ENCODE results near the gene NFIB. TPM values are rescaled to one million over a fixed set of nuclear protein-coding genes. Genes with fewer than 3 reads are reported as not detected.

The NFIB gene
- total RNA-seq, 1 donor from 2014 or later, result 9.4 TPM

DNA sequence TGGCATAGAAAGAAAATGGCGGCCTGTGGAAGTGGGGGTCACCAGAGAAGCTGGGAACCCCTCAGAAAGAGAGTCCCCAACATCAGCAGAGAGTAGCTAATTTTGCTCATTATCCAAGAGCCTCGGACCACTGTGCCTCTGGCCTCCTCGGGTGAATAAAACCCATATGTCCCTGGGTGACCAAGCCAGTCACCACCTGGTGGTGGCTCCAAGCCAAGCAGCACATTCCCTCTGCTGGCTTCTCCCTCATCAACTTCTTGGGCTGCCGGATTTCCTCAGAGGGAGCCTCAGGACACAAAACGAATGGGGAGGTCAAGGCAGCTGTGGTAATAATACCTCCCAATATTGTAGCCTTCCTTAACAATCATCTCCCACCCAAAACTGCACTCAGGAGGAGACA is 242.5 kb downstream of the NFIB start:
- H3K36me3 ChIP-seq (ENCODE audit: insufficient read depth, low read length), result no peaks in the 10 kb centered on the region
- Mint-ChIP-seq H3K4me1 (ENCODE audit: low read depth, unreplicated experiment) (no peaks in the 10 kb centered on the region), H3K4me3 (ENCODE audit: unreplicated experiment) (no peak overlapping the region), H3K27ac (ENCODE audit: unreplicated experiment) (no peak overlapping the region), H3K27me3 (ENCODE audit: low read depth, unreplicated experiment) (peaks cover 21% of the 10 kb centered on the region), H3K36me3 (ENCODE audit: low read depth, unreplicated experiment) (no peaks in the 10 kb centered on the region), H3K9me3 (ENCODE audit: unreplicated experiment) (peaks cover 6% of the 10 kb centered on the region)
- H3K4me1 ChIP-seq (ENCODE audit: insufficient read depth, low read length), result no peaks in the 10 kb centered on the region
- FAIRE-seq (no peak), DNase-seq (ENCODE audit: low read depth) (no peak)
- no peak overlapping the region for H3K4me2 ChIP-seq (ENCODE audit: low read length)
- H3K9ac ChIP-seq (ENCODE audit: low read length), result no peak overlapping the region
- H3K4me3 ChIP-seq (ENCODE audit: insufficient read depth, low read depth, low read length), result no peak overlapping the region
- H2AFZ ChIP-seq (ENCODE audit: low read depth, low read length), result no peak overlapping the region
- H3K27me3 ChIP-seq (ENCODE audit: insufficient read depth, low read length), result no peaks in the 10 kb centered on the region
- H4K20me1 ChIP-seq (ENCODE audit: insufficient read depth, low read length), result no peaks in the 10 kb centered on the region
- H3K9me3 ChIP-seq (ENCODE audit: insufficient read depth, low read depth, low read length), result no peaks in the 10 kb centered on the region
- no peak overlapping the region for H3K27ac ChIP-seq (ENCODE audit: low read depth, low read length)
- TF ChIP-seq, protein P1, sequence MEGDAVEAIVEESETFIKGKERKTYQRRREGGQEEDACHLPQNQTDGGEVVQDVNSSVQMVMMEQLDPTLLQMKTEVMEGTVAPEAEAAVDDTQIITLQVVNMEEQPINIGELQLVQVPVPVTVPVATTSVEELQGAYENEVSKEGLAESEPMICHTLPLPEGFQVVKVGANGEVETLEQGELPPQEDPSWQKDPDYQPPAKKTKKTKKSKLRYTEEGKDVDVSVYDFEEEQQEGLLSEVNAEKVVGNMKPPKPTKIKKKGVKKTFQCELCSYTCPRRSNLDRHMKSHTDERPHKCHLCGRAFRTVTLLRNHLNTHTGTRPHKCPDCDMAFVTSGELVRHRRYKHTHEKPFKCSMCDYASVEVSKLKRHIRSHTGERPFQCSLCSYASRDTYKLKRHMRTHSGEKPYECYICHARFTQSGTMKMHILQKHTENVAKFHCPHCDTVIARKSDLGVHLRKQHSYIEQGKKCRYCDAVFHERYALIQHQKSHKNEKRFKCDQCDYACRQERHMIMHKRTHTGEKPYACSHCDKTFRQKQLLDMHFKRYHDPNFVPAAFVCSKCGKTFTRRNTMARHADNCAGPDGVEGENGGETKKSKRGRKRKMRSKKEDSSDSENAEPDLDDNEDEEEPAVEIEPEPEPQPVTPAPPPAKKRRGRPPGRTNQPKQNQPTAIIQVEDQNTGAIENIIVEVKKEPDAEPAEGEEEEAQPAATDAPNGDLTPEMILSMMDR (IDR thresholded peaks at IDR 0.05; ENCODE audit: insufficient read depth, low read depth, low read length), result no peak
- TF ChIP-seq EZH2 (IDR thresholded peaks at IDR 0.05; ENCODE audit: insufficient read depth, low read length), result no peak
- no peaks in the 10 kb centered on the region for H3K79me2 ChIP-seq (ENCODE audit: insufficient read depth, low read length)

DNA sequence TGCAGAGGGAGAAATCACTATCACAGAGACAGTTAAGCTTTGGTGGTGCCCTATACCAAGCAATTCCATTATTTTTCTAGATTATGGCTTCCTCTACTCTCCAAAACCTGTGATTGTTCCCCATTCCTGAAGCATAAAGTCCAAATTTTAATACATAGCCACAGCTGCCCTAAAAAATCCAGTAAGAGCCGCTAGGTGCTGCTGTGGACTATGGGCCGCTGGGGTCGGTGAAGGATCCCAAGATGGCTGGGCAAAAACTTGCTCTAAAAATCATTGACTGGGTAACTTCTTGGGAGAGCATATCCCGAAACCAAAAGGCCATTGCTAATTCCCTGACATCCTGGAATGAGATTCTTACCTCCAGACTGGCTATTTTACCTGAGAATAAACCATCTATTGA is 245.3 kb downstream of the NFIB start:
- Mint-ChIP-seq H3K36me3 (ENCODE audit: low read depth, unreplicated experiment) (no peaks in the 10 kb centered on the region), H3K4me1 (ENCODE audit: low read depth, unreplicated experiment) (no peaks in the 10 kb centered on the region), H3K9me3 (ENCODE audit: unreplicated experiment) (peaks cover 6% of the 10 kb centered on the region), H3K27me3 (ENCODE audit: low read depth, unreplicated experiment) (peaks cover 21% of the 10 kb centered on the region), H3K27ac (ENCODE audit: unreplicated experiment) (no peak overlapping the region), H3K4me3 (ENCODE audit: unreplicated experiment) (no peak overlapping the region)
- TF ChIP-seq EZH2 (IDR thresholded peaks at IDR 0.05; ENCODE audit: insufficient read depth, low read length), result no peak
- TF ChIP-seq, protein P1 (IDR thresholded peaks at IDR 0.05; ENCODE audit: insufficient read depth, low read depth, low read length), result no peak
- H3K4me3 ChIP-seq (ENCODE audit: insufficient read depth, low read depth, low read length), result no peak overlapping the region
- H3K4me2 ChIP-seq (ENCODE audit: low read length), result no peak overlapping the region
- no peaks in the 10 kb centered on the region for H4K20me1 ChIP-seq (ENCODE audit: insufficient read depth, low read length)
- no peaks in the 10 kb centered on the region for H3K4me1 ChIP-seq (ENCODE audit: insufficient read depth, low read length)
- H3K27ac ChIP-seq (ENCODE audit: low read depth, low read length), result no peak overlapping the region
- H3K9me3 ChIP-seq (ENCODE audit: insufficient read depth, low read depth, low read length), result no peaks in the 10 kb centered on the region
- no peaks in the 10 kb centered on the region for H3K27me3 ChIP-seq (ENCODE audit: insufficient read depth, low read length)
- no peak overlapping the region for H3K9ac ChIP-seq (ENCODE audit: low read length)
- no peak for FAIRE-seq
- no peak for DNase-seq (ENCODE audit: low read depth)
- no peaks in the 10 kb centered on the region for H3K36me3 ChIP-seq (ENCODE audit: insufficient read depth, low read length)
- no peak overlapping the region for H2AFZ ChIP-seq (ENCODE audit: low read depth, low read length)
- no peaks in the 10 kb centered on the region for H3K79me2 ChIP-seq (ENCODE audit: insufficient read depth, low read length)

DNA sequence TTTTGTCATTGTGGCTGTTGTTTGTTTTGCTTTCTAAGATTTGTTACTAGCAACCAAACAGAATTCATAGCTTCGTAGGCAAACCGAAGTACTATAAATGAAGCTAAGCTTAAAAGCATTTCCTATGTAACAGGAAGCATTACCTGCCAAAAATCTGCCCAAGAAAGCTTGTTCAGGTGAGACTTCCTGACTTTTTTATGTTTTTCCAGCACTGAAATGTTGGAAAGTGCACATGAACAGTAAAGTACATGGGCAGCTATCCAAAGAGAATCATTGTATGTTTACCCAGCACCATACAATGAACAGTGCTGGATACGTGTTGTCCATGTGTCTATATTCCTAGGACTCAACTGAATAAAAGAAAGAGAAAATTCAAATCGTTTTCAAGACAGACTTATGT is 247.1 kb downstream of the NFIB start:
- DNase-seq (ENCODE audit: low read depth) (no peak), FAIRE-seq (no peak)
- Histone ChIP-seq H3K27me3 (ENCODE audit: insufficient read depth, low read length) (no peaks in the 10 kb centered on the region), H3K36me3 (ENCODE audit: insufficient read depth, low read length) (no peaks in the 10 kb centered on the region), H4K20me1 (ENCODE audit: insufficient read depth, low read length) (no peaks in the 10 kb centered on the region), H3K27ac (ENCODE audit: low read depth, low read length) (no peak overlapping the region), H3K9ac (ENCODE audit: low read length) (no peak overlapping the region), H3K79me2 (ENCODE audit: insufficient read depth, low read length) (no peaks in the 10 kb centered on the region), H3K9me3 (ENCODE audit: insufficient read depth, low read depth, low read length) (no peaks in the 10 kb centered on the region), H2AFZ (ENCODE audit: low read depth, low read length) (no peak overlapping the region), H3K4me1 (ENCODE audit: insufficient read depth, low read length) (peaks cover 12% of the 10 kb centered on the region), H3K4me2 (ENCODE audit: low read length) (no peak overlapping the region), H3K4me3 (ENCODE audit: insufficient read depth, low read depth, low read length) (no peak overlapping the region)
- Mint-ChIP-seq H3K36me3 (ENCODE audit: low read depth, unreplicated experiment) (no peaks in the 10 kb centered on the region), H3K27ac (ENCODE audit: unreplicated experiment) (no peak overlapping the region), H3K4me1 (ENCODE audit: low read depth, unreplicated experiment) (no peaks in the 10 kb centered on the region), H3K4me3 (ENCODE audit: unreplicated experiment) (no peak overlapping the region), H3K9me3 (ENCODE audit: unreplicated experiment) (peaks cover 6% of the 10 kb centered on the region), H3K27me3 (ENCODE audit: low read depth, unreplicated experiment) (peaks cover 23% of the 10 kb centered on the region)
- TF ChIP-seq, protein P1 (IDR thresholded peaks at IDR 0.05; ENCODE audit: insufficient read depth, low read depth, low read length), result no peak
- no peak for TF ChIP-seq EZH2 (IDR thresholded peaks at IDR 0.05; ENCODE audit: insufficient read depth, low read length)
